NCI-H526 treated with DMSO at 0.1 percent for 48 hours (cell line): ENCODE results near the gene GAGE13.
"Not testable (repeated sequence)": the region's sequence is repeated elsewhere in the genome, so short reads cannot be mapped to it uniquely, and the experiment has no call there.

ENCODE experiments used
- DNase-seq: peaks from one replicate; lab custom pipeline; 2025; lab: John Stamatoyannopoulos, UW

The GAGE13 gene

GRCh38 chrX:49331282-49331681 lies at the start of gene GAGE13:
Gene GAGE13 (plus strand): TSS chrX:49331582. CDS start chrX:49332738, 1,156 bp downstream.
- not testable (repeated sequence) for DNase-seq

- DNase-seq: no peak
Observed at GRCh38 chrX:49282647-49283011, 48.8 kb upstream of the GAGE13 start.

- no peak for DNase-seq
Observed at GRCh38 chrX:49284212-49284611, 47.2 kb upstream of the GAGE13 start.

- DNase-seq: no peak
Observed at GRCh38 chrX:49286136-49286535, 45.2 kb upstream of the GAGE13 start.

- DNase-seq: no peak
Observed at GRCh38 chrX:49286581-49286980, 44.8 kb upstream of the GAGE13 start.

GRCh38 chrX:49287665-49288064 lies 43.7 kb upstream of the GAGE13 start:
- no peak for DNase-seq

- no peak for DNase-seq
Observed at GRCh38 chrX:49290215-49290614, 41.2 kb upstream of the GAGE13 start.

- no peak for DNase-seq
Observed at GRCh38 chrX:49291615-49292337, 39.6 kb upstream of the GAGE13 start.

GRCh38 chrX:49292400-49293362 lies 38.7 kb upstream of the GAGE13 start:
- no peak for DNase-seq

- not testable (repeated sequence) for DNase-seq
Observed at GRCh38 chrX:49299293-49299692, 32.1 kb upstream of the GAGE13 start.

- no peak for DNase-seq
Observed at GRCh38 chrX:49300703-49301102, 30.7 kb upstream of the GAGE13 start.

- DNase-seq: no peak
Observed at GRCh38 chrX:49303346-49303745, 28.0 kb upstream of the GAGE13 start, which contains the start of gene GAGE10. Gene GAGE10 (plus strand): TSS chrX:49303646. CDS start chrX:49304860, 1,214 bp downstream.

GRCh38 chrX:49307775-49308174 lies 23.6 kb upstream of the GAGE13 start:
- DNase-seq: not testable (repeated sequence)

GRCh38 chrX:49308604-49309269 lies 22.6 kb upstream of the GAGE13 start:
- no peak for DNase-seq

- no peak for DNase-seq
Observed at GRCh38 chrX:49309401-49309981, 21.9 kb upstream of the GAGE13 start.

GRCh38 chrX:49310371-49310770 lies 21.0 kb upstream of the GAGE13 start:
- no peak for DNase-seq

- no peak for DNase-seq
Observed at GRCh38 chrX:49312176-49312575, 19.2 kb upstream of the GAGE13 start.

GRCh38 chrX:49316085-49316484 lies 15.3 kb upstream of the GAGE13 start:
- DNase-seq: no peak

GRCh38 chrX:49321737-49322136 lies 9.6 kb upstream of the GAGE13 start, which contains the start of gene GAGE12J:
Gene GAGE12J (plus strand): TSS chrX:49322037. CDS start chrX:49323194, 1,157 bp downstream.
- not testable (repeated sequence) for DNase-seq

- not testable (repeated sequence) for DNase-seq
Observed at GRCh38 chrX:49322266-49322665, 9.1 kb upstream of the GAGE13 start.

GRCh38 chrX:49323735-49324134 lies 7.6 kb upstream of the GAGE13 start:
- DNase-seq: not testable (repeated sequence)

GRCh38 chrX:49330421-49330820 lies 961 bp upstream of the GAGE13 start:
- DNase-seq: not testable (repeated sequence)
